CD4-positive, alpha-beta T cell treated with Interleukin-10 for 1 hour (primary cell): ENCODE measurements around the gene NCBP2.

Experiments
- DNase-seq: peaks from one replicate; pipeline ENCODE4 v3.0.0-alpha.2; 2020

Gene NCBP2

DNA sequence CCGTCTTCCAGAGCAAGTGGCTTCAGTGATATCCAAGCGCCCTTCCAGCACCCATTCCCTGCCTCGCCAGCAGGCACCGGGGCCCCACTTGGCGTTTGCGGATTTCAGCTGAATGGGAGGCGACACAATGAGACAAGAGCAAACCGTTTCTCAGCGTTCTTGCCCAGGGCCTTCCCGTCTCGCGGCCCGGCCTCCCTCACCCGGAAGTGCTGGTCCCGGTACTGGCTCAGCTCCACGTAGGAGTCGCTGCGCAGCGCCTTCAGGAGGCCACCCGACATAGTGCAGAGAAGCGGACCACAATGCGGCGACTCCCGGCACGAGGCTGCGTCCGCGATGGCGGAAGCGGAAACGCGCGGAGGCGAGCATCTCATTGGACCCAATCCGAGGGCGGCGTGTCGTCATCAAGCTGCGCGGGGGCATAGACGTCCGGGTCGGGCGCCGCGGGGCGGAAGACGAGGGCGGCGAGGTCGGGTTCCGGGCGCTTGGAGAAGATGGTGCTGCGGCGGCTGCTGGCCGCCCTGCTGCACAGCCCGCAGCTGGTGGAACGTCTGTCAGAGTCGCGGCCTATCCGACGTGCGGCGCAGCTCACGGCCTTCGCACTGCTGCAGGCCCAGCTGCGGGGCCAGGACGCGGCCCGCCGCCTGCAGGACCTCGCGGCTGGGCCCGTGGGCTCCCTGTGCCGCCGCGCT is at the start of gene NCBP2:
Gene NCBP2 (minus strand): TSS at position 303 of the 689 bp plus-strand sequence. CDS start 25 bp downstream, at position 278.
- DNase-seq = peak; percentile 99

DNA sequence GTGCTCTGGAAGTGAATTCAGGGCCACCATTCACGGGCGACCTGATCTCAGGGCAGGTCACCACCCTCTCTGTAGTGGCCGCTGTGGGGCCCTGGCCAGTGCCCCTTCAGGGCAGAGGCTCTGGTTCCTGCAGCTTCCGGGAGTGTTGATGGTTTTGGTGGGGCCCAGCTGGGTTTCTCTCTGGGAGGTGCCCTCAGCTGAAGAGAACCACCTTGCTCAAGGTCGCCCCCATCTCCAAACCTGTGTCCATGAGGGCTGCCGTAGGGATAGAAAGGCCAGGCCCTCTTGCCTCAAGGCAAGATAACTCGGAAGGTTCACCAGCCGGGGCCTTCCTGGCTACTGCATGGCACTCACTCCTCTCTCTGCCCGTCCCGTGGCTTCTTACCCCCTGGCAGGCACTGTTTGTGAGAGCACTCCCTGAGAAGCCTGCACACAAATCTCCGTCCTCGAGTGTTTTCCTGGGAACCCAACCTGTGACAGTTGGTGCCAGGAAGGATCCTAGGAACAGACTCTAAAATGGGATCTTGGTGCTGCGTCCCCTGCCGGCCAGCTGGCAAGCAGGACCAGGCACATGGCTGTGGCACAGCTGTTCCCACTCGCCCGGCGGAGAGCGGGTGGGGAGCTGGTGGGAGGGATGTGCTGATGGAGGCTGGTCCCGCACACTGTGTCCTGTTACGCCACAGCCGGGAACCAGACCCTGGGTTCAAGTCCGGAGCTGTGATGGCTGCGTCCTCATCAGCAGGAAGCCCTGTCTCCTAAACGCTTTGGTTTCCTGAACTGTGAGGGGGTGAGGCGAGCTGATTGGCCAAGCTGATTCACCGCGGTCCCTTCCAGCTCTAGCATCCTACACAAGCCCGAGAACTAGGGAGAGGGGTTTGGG is 49.5 kb upstream of the NCBP2 start:
- DNase-seq = no peak

DNA sequence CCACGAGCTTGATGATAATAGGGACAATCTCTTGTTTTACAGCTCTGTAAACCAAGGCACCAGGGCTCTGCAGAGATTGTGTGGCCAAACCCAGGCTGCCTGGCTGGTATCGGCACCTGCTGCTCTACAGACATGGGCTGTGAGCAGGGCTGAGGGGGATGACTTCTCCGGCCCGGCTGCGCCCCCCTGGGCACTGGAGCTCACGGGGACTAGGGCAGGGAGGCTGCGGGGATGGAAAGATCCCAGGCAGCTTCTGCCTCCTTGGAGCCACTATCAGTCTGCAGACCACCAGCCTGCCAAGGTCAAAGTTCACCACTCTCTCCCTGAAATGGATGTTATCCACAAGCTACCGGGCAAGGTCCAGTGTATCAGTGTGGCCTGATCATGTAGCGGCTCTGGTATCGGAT is 48.3 kb upstream of the NCBP2 start:
- no peak for DNase-seq

DNA sequence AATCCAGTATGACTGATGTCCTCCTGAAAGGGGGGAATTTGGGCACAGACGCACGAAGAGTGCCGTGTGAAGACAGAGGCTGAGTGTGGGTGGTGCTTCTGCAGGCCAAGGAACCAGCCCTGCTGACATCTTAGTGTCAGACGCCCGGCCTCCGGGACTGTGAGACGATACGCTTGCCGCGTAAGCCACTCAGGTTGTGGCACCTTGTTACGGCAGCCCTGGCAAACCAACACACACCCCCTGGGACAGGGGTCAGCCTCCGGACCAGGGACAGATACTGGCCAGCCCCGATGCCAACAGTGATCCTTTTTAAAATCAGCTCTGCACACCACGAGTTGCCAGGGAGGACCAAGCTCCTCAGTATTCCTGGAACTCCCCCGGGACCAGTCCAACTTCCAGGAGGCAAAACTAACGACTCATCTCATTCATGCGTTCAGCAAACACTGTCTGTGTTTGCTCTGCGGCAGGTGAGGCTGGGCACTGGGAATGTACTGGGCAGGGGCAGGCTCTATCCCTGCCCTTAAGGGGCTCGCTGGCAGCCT is 47.5 kb upstream of the NCBP2 start:
- DNase-seq = no peak

DNA sequence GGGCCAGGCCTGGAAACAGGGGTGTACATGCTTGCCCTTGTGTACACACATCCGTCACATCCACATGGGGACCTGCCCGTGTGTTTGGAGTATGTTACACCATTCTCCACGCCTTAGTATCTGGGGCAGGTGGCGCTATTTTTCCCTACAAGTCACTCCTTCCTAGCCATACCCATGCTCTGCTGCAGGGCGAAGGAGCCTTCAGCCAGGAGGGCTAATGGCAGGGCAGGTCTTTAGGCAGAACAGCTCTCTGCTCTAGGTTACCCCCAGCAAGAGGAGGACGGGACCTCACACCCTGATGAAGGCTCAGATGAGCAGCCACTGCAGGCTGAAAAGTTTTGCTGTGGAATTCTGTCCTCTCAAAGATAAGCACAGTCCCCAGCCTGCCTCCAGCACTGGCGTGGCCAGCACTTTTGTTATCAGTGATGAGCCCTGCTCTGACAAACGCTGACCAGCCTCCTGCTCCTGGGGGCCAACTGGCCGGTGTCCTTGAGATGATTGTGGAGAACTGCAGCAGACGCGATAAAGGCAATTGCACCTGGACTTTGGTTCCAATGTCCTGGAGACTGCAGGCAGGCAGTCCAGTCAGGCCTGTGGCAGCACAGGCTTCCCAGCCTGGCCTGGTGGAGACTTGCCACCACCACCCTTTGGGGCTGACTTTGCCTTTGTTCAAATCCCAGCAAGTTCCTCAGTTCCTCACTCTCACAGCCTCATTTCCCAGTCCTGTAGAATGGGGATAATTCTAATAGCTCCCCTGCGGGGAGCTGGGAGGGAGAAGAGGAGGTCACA is 46.1 kb upstream of the NCBP2 start:
- DNase-seq = no peak

DNA sequence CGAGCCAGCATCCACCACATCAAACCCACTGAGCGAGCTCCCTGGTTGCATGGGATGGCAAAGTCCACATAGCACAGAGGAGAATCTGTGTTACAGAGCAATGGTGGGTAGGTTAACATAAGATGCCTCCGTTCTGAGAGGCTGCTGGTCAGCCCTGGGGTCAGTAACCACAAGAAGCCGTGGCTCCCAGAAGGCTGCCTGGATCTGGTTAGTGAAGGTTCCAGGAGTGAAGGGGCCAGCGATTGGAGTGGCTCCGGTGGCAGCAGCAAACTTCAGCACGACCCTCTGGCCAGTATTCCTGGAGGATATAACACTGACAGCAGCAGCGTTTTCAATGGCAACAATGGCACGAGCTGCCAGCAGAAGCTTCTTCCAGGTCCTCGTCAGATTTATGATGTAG is 44.7 kb upstream of the NCBP2 start:
- no peak for DNase-seq

DNA sequence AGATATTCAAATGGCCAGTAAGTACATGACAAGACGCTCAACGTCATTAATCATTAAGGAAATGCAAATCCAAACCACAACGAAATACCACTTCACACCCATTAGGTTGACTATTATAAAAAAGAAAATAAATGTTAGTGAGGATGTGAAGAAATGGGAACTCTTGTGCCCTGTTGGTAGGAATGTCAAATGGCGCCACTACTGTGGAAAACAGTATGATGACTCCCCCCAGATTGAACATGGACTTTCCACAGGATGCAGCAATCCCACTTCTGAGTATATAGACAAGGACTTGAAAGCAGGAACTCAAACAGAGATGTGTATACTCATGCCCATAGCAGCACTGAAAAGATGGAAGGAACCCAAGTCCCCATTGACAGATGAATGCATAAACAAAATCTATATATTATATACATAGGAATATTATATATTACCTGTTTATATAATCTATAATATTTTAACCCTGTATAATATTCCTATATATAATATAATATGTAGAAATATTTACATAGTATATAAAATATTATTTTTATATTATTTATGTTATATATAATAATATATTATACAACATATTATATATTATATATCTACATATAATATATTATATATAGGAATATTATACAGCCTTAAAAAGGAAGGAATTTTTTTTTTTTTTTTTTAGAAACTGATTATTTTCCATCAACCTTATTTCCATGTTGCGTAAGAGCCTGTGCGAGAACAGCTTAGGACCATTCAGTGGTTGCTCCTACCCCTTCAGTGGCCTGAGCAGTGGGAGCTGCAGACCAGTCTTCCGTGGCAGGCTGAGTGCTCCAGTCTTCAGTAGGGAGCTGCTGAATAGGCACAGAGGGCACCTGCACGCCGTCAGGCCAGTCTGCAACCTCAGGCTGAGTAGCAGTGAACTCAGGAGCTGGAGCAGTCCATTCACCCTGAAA is 43.9 kb upstream of the NCBP2 start:
- DNase-seq = no peak

DNA sequence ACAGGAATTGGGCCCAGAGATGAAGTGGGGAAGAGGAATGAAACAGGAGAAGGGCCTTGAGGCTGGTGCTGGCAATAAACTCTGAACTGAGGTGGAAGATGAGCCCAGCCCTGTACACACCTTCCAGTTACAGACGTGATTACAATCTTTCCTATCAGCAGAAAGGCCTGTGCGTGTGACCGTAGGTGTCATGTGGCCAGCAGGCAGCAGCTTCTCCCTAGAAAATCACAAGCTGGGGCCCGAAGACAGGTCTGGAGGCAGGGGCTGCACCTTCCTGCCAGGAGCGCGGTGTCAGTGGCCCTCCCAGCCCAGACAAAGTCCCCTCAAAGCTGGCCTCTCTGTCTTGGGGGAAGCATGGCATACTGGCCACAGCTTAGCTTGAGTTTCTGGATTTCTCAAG is 43.0 kb upstream of the NCBP2 start:
- DNase-seq = no peak

DNA sequence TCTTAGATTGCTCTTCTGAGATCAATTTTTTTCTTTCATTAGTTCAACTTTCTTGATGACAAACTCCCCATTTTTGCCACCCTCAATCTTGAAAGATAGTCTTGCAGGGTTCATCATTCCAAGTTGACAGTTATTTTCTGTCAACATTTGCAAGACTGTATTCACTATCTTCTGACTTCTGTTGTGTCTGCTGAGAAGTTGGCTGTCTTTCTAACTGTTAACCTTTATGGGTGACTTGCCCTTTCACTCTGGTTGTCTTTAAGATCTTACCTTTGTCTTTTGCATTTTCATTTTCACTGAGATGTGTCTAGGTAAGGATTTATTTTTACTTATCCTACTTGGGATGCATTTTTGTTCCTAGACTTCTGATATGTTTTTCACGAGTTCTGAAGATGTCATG is 40.9 kb upstream of the NCBP2 start:
- no peak for DNase-seq

DNA sequence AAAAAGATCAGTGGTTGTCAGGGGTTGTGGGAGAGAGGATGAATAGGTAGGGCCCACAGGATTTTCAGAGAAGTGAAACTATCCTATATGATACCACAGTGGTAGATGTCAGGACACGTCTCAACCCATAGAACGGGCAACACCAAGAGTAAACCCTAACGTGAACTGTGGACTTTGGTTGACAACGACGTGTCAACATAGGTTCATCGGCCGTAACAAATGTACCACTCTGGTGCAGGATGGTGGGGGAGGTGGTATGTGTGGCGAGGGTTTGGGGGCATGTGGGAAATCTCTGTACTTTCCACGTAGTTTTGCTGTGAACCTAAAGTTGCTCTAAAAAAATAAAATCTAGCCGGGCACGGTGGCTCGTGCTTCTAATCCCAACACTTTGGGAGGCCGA is 39.3 kb upstream of the NCBP2 start:
- no peak for DNase-seq

DNA sequence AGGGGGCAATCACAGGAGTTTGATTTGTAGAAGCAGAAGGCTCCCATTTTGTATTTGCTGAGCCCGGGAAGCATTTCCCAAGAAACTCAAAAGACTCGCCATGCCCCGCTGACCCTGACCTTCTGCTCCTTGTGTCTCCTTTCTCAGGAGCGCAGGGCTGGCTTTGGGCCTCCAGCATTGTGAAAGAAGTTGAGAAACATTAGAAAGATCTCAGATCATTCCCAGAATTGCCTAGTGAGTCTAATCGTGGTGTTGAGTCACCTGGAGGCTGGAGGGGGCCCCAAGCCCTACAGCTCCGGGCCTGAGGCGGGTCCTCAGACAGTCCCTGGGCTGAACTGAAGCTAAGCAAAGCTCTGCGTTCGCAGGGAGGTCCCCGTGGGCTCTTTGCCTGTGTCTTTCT is 37.2 kb upstream of the NCBP2 start:
- DNase-seq = no peak

DNA sequence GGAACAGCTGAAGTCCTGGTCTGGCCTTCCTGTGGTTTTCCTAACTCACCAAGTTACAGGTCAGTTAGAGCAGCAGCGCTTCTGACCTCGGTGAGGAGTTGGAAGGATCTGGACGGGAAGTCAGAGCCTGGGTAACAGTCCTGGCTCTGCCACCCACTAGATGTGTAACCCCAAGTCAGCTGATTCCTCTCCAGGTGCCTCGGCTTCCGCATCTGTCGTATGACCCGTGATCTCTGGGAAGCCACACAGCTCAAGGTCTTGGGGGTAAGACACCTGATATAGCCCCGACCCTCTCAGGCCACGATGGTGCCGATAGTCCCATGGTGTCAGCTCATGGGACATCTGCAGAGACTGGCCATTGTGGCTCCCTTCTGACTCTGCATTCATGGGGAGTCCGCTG is 34.6 kb upstream of the NCBP2 start:
- no peak for DNase-seq

DNA sequence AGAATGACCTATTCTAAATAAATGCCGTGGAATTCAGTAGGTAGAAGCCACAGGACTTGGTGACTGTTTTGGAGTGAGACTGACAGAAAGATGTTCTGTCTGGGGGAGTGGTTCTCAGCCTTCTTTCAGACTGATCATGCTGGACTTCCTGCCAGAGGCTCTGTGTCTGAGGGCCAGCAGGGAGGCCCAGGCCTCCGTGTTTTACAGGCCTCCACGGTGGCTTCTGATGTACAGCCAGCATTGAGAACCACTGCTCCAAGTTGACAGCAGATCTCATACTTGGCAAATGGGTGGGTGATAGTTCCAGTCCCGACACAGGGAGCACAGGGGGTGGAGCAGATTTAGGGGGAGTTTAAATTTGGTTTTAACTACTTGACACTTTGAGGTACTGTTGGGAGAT is 33.0 kb upstream of the NCBP2 start:
- no peak for DNase-seq

DNA sequence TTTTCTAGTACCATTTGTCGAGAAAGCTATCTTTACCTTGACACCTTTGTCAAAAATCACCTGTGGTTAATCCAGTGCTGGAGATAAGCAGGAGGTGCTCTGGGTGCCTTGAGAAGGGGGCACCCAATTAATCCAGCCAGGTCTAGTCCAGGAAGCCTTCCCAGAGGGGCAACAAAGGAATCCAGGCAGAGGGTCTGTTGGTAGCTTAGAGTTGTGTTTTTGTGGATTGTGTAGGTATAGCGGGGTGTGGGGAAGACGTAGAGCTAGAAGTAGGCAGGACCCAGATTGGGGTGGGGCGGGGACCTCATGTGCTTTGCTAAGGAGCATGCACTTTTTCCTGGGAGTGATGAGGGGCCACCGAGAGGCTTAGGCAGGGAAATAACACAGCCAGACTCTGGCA is 32.3 kb upstream of the NCBP2 start:
- DNase-seq = no peak

DNA sequence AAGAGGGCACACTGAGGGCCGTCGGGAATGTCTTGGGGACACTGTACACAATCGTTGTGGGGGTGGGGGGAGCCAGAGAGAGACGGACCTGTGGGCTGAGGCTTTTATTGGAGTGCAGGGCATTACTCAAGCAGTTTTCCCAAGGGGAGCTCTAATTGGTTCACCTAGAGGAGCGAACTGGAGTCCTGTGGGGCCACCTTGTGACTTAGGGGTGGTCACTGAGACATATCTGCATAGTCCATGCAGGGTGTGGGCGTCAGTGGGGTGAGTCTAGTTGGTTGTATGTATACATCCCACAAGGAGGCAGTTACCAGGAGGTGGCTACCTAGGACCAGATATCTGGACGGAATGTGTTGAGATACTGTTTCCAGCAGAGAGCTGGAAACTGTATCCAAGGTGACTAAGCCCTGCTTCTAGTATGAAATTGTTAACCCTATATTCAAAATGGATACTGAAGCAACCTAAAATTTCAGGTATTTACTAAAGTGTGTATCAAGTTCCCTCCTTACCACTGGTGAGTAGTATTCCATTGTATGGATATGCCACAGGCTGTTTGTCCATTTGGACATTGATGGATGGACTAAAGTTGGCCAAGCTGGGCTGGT is 28.9 kb upstream of the NCBP2 start:
- DNase-seq = no peak

DNA sequence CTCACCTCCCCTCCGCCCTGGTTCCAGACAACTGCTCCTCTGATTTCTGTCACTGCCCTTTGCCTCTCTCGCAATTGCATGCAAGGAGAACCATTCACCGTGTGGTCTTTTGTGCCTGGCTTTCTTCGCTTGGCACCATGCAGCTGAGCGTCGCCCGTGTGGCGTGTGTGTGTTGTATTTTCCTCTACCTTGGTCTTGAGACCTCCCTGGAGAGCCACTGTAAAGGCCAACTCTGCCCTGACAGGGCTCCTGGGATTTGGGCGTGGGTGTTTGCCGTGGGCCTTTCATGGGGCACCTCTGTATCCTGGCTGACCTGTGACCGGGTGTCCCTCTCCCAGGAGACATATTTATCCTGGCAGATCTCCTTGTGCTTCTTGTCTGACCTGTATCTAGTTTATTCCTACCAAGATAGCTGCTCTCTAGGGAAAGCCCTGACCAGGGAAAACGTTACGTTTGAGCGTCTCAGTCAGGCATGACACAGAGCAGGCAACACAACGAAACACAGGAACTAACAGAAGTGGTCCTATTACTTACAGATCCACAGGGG is 28.3 kb upstream of the NCBP2 start:
- no peak for DNase-seq

DNA sequence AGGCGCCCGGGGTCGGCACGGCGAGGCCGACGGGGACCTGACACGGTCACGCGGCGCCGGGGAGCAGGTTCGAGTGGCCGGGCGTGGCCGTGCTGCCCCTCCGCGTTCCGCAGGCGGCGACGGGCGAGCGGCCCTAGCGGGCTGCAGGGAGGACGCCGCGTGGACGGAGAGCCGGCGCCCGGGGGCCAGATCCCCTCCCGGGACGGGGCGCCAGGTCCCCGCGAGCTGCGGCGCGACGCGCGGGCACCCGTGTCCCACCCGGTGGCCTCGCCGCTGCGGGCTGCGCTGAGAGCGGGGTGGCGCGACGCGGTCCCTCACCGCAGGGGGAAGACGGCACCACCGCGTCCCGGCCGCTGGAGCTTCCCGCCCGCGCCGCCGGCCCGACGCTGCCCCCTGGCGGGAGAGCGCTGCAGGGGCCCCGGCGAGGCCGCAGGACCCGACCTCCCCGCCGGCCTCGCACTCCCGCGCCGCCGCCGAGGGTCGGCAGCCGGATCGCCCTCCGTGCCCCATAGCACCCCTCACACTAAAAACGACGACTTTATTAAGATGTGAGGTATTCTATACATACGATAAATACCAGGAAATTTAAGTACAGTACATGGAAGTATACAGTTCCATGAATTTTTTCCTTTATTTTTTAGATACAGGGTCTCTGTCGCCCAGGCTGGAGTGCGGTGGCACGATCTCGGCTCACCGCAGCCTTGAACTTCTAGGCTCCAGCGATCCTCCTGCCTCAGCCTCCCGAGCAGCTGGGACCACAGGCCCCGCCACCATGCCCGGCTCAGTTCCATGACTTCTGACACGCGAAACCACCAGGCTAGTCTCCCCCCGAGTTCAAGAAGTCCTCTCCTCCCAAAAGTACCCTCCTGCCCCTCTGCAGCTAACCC is 27.6 kb upstream of the NCBP2 start:
- DNase-seq = peak; percentile 72

DNA sequence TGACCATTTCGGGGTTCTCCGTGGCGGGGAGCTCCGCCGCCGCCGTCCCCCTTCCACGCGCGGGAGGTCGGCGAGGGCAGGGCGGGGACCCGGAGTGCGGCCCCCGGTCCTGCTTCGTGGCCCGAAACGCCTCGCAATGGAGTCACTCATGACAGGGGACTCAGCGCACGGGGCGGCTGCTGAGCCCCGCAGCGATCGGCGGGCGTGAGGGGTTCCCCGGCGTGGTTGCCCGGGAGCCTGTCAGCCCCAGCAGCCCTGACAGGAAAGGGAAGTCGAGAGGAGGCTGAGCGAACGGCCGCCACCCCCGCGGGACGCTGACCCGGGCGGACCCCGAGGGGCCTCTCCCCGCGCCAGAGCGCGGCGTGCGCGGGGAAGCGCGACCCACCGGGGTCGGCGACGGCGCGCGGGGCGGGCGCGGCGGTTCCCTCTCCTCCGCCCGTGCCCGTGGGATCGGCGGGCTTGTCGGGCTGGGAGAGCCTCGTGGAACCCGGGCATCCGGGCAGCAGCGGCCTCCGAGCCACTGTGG is 26.9 kb upstream of the NCBP2 start:
- peak; percentile 28 for DNase-seq

DNA sequence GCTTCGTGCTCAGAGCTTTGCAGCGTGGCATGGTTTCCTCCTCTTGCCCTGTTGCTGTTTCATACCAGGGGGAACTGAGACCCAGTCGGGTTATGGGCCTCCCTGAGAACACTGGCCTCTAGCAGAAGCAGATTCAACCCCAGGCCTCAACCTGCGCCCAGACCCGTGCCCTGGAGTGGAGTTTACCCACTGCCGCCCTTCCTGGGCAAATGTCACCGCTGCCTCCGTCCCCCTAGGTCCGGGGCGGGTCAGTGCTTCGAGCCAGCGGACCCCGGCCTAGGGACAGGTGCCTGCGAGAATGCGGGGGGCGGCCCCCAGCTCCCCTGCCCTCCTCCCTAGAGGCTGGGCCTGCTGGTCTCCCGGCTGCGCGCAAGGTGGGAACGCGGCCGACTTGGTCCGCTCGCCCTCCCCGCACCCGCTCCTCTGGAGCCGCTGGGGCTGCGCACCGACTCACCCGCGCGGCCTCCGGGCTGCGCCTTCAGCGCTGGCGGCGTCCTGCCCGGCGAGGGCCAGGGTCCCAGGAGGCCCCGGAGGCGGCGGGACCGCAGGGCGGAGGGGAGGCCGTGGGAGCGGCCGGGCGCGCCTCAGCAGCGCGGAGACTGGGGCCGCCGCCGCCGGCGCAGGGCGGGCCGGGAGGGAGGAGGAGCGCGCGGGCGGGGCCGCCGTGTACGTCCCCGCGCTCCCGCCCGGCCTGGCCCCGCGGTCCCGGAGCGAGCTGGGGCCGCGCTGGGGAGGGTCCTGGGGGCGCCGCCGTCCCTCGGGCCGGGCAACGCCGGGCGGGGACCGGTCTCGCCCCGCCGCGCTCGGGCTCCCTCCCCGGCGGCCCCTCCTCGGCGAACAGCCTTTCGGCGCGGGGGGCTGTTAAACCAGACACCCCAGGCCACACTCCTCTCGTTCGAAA is 26.2 kb upstream of the NCBP2 start, which contains the start of gene PIGZ:
Gene PIGZ (minus strand): TSS at position 601 of the 901 bp plus-strand sequence. CDS start 16,802 bp downstream, outside the sequence.
- peak; percentile 26 for DNase-seq
